AG10803 (cell line): Measurements from ENCODE around the gene CCDC146.
"Not testable (repeated sequence)": the region's sequence is repeated elsewhere in the genome, so short reads cannot be mapped to it uniquely, and the experiment has no call there.

ENCODE experiments used
- DNase-seq: peaks from one replicate; pipeline ENCODE4 v3.0.0; 2010; ENCODE audit warnings: low read depth
- H3K4me3 ChIP-seq: 2 replicates; pipeline ENCODE4 v1.5.1; 2011; ENCODE audit warnings: mild to moderate bottlenecking, low read length, control low read depth
- TF ChIP-seq, protein P1 (sequence below): conservative IDR thresholded peaks from 2 replicates; pipeline ENCODE4 v1.5.1; 2011; ENCODE audit warnings: mild to moderate bottlenecking, low read length, control low read depth, inconsistent platforms

The CCDC146 gene

DNA sequence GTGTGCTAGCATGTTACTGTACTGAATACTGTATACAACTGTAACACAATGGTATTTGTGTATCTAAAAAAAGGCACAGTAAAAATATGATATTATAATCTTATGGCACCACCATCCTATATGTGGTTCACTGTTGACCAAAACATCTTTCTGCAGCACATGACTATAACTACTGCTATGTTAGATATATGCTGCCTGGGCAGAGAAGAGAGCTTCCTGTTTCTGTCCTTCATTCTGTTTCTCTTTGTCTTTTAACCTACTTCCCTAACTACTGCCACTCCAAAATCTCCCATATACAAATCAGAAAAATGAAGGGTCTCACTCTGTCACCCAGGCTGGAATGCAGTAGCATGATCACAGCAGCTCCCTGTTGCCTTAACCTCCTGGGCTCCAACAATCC, 86.0 kb downstream of the CCDC146 start:
- TF ChIP-seq, protein P1, sequence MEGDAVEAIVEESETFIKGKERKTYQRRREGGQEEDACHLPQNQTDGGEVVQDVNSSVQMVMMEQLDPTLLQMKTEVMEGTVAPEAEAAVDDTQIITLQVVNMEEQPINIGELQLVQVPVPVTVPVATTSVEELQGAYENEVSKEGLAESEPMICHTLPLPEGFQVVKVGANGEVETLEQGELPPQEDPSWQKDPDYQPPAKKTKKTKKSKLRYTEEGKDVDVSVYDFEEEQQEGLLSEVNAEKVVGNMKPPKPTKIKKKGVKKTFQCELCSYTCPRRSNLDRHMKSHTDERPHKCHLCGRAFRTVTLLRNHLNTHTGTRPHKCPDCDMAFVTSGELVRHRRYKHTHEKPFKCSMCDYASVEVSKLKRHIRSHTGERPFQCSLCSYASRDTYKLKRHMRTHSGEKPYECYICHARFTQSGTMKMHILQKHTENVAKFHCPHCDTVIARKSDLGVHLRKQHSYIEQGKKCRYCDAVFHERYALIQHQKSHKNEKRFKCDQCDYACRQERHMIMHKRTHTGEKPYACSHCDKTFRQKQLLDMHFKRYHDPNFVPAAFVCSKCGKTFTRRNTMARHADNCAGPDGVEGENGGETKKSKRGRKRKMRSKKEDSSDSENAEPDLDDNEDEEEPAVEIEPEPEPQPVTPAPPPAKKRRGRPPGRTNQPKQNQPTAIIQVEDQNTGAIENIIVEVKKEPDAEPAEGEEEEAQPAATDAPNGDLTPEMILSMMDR: no peak
- DNase-seq: no peak

DNA sequence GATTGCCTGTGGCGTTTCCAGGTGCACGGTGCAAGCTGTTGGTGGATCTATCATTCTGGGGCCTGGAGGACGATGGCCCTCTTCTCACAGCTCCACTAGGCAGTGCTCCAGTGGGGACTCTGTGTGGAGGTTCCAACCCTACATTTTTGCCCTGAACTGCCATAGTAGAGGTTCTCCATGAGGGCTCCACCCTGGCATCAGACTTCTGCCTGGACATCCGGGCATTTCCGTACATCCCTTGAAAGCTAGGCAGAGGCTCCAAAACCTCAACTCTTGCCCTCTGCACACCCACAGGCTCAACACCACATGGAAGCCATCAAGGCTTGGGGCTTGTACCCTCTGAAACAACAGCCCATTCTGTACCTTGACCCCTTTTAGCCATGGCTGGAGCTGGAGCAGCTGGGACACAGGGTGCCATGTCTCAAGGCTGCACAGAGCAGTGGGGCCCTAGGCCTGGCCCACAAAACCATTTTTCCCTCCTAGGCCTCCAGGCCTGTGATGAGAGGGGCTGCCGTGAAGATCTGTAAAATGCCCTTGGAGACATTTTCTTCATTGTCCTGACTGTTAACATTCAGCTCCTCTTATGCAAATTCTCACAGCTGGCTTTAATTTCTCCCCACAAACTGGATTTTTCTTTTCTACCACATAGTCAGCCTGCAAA, 87.2 kb downstream of the CCDC146 start:
- TF ChIP-seq, protein P1: no peak
- no peak overlapping the region for H3K4me3 ChIP-seq
- no peak for DNase-seq

More for the DNA sequence above, 86.0 kb downstream of the CCDC146 start:
- H3K4me3 ChIP-seq: no peak overlapping the region

DNA sequence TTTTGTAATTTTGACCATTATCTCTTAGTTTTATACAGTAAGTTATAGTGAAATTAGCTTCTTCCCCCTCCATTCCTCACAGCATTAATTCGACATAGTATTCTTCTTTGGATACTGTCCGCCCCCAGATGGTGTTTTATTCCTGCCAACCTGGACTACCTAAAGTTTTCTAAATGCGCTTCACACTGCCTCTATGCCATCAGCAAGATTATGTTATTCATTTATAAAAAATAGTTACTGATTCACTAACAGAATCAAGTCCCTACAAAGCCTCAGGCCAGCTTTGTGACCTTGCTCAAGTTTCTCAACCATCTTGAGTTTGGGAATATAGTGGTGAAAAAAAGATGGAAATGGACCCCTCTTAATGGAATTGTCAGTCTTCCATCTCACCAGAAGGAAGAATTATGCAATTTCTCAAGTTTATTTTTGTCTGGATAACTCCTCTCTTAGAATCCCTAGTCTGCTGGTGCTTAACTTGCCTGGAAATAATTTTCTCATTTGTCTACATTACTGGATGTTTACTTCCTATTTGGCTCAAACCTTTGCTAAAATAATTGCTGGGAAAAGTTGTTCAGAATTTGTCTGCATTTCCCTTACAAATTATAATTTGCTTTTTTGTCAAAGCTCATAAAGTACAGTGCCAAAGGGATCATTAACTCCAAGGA, 93.9 kb downstream of the CCDC146 start:
- no peak overlapping the region for H3K4me3 ChIP-seq
- TF ChIP-seq, protein P1: no peak
- DNase-seq: no peak

DNA sequence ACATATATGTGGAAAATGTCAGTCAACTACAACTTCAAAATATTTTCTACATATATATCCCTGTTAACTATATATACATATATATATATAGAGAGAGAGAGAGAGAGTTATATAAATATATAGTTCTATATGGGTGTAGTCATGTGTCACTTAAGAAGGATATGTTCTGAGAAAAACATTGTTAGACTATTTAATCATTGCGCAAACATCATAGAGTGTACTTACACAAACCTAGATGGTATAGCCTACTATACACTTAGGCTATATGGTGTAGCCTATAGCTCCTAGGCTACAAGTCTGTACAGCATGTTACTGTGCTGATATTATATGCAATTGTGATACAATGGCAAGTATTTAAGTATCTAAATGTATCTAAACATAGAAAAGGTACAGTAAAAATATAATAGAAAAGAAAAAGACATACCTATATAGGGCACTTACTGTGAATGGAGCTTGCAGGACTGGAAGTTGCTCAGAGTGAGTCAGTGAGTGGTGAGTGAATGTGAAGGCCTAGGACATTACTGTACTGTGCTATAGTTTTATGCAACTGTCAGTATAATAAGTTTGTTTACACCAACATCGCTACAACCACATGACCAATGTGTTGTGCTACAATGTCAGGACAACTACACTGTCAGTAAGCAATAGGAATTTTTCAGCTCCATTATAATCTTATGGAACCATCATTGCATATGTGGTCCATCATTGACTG, 95.2 kb downstream of the CCDC146 start:
- DNase-seq: no peak
- no peak overlapping the region for H3K4me3 ChIP-seq
- TF ChIP-seq, protein P1: no peak

DNA sequence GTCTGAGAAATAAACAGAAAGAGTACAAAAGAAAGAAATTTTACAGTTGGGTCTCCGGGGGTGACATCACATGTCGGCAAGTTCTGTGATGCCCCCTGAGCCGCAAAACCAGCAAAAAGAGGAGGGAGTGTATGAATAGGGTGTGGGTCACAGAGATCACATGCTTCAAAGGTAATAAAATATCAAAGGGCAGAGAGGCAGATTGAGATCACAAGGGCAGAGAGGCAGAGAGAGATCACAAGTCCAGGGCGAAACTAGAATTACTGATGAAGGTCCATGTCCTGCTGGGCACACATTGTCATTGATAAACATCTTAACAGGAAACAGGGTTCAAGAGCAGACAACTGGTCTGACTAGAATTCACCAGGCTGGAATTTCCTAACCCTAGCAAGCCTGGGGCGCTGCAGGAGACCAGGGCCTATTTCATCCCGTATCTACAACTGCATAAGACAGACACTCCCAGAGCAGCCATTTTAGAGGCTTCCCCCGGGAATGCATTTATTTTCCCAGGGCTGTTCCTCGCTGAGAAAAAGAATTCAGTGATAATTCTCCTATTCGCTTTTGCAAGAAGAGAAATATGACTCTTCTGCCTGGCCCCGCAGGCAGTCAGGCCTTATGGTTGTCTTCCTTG, 97.4 kb downstream of the CCDC146 start:
- H3K4me3 ChIP-seq, DNase-seq: not testable (repeated sequence)

DNA sequence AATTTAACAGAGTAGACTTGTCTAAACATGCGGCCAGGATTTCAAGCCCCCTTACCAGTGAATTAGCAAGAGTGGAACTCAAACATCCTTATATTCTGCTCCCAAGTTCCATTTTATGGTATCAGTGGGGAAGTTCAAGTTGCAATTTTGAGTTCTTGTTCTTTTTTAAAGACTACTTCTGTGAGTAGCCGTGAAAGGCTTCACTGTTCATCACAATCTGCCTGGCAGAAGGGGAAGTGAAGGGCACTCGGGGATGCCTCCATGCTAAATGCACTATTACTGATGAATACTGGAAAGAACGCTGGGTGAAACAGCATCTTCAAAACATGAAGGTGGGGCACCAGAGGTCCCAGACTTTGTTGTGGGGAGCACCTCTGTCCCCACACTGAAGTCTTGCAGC, 99.7 kb downstream of the CCDC146 start:
- no peak overlapping the region for H3K4me3 ChIP-seq
- TF ChIP-seq, protein P1: no peak
- DNase-seq: no peak

DNA sequence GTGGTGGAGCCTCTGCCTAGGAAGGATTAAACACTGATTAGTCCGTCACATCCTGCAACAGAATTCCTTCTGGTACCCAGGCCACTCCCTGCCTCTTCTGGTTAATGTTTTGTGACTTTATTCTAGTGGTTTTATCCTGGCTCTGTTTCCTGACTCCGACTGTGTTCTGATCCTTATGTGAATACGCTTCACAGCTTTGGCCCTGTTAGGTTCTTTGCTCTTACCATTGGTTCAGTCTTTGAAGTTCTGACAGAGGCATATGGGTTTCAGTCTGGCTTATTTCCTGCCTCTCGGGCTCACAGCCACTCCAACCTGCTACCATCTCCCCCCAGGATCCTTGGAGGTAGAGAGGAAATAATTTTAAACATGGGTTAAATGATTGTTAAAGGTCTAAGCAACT, 100.4 kb downstream of the CCDC146 start:
- no peak for DNase-seq
- H3K4me3 ChIP-seq: no peak overlapping the region
- TF ChIP-seq, protein P1: no peak
